Fibroblast of lung (primary cell): ENCODE results near the gene KCNH6. TPM values are rescaled to one million over a fixed set of nuclear protein-coding genes. Genes with fewer than 3 reads are reported as not detected.

ENCODE experiments used
- DNase-seq, 2 donors: peaks; one replicate each; pipeline versions ENCODE4 v3.0.0 to v3.0.0-alpha.2; 2010; ENCODE audit warnings: low read depth in 2 of 2
- H2AFZ ChIP-seq: 2 replicates; pipeline ENCODE4 v1.5.1; 2012; ENCODE audit warnings: low read length, control low read depth, inconsistent platforms
- H3K27ac ChIP-seq: 2 replicates; pipeline ENCODE4 v1.5.1; 2011; ENCODE audit warnings: low read length, control low read depth; ENCODE audit not compliant: insufficient read depth
- H3K27me3 ChIP-seq: 2 replicates; pipeline ENCODE4 v1.5.1; 2011; ENCODE audit warnings: mild to moderate bottlenecking, low read length; ENCODE audit not compliant: control insufficient read depth, insufficient read depth
- H3K36me3 ChIP-seq: 2 replicates; pipeline ENCODE4 v1.5.1; 2011; ENCODE audit warnings: low read length; ENCODE audit not compliant: control insufficient read depth, insufficient read depth
- H3K4me1 ChIP-seq: 2 replicates; pipeline ENCODE4 v1.5.1; 2011; ENCODE audit warnings: low read length; ENCODE audit not compliant: control insufficient read depth, insufficient read depth; ENCODE audit errors: extremely low read depth
- H3K4me2 ChIP-seq: 2 replicates; pipeline ENCODE4 v1.5.1; 2011; ENCODE audit warnings: low read length, control low read depth; ENCODE audit not compliant: insufficient read depth; ENCODE audit errors: extremely low read depth
- H3K4me3 ChIP-seq, 4 experiments: fragments of 200-600 bp in 1 of 4; sonication (generic) in 1 of 4; replicated peaks in 1 of 4; 2 replicates each; pipeline ENCODE4 v1.5.1; 2011 to 2016; ENCODE audit warnings: low read length in 4 of 4, low read depth in 3 of 4, mild to moderate bottlenecking in 3 of 4, control low read depth in 2 of 4, inconsistent platforms in 1 of 4, mixed read lengths in 1 of 4; ENCODE audit not compliant: insufficient read depth in 1 of 4; ENCODE audit errors: control extremely low read depth in 1 of 4
- H3K79me2 ChIP-seq: 2 replicates; pipeline ENCODE4 v1.5.1; 2012; ENCODE audit warnings: mild to moderate bottlenecking, low read length, inconsistent platforms; ENCODE audit not compliant: control insufficient read depth, insufficient read depth
- H3K9ac ChIP-seq: 2 replicates; pipeline ENCODE4 v1.5.1; 2011; ENCODE audit warnings: mild to moderate bottlenecking, low read length, control low read depth; ENCODE audit not compliant: insufficient read depth
- H3K9me3 ChIP-seq: 2 replicates; pipeline ENCODE4 v1.5.1; 2012; ENCODE audit warnings: low read depth, low read length; ENCODE audit not compliant: control insufficient read depth, insufficient read depth
- H4K20me1 ChIP-seq: 2 replicates; pipeline ENCODE4 v1.5.1; 2011; ENCODE audit warnings: low read length; ENCODE audit not compliant: control insufficient read depth, insufficient read depth; ENCODE audit errors: extremely low read depth
- EZH2 ChIP-seq: IDR thresholded peaks from 2 replicates; pipeline ENCODE4 v1.5.1; 2012; ENCODE audit warnings: low read length, control low read depth, mild to moderate bottlenecking; ENCODE audit errors: missing control alignments
- polyA plus RNA-seq, 2 donors: library from polyadenylated mRNA; depleted of rRNA in 1 of 2; stranded (reverse) in 1 of 2; unstranded in 1 of 2; fragments of >200 nt; gene quantifications; 2 replicates each; pipeline ENCODE4 v1.2.1, GENCODE V29; 2011 to 2012; ENCODE audit warnings: missing spikeins in 1 of 2
- total RNA-seq: library from RNA; depleted of rRNA; stranded (reverse); fragments of >200 nt; gene quantifications from 2 replicates; pipeline ENCODE4 v1.2.1, GENCODE V29; 2014
- TF ChIP-seq, protein P1 (sequence below), 2 donors: IDR thresholded peaks in 1 of 2; conservative IDR thresholded peaks in 1 of 2; 1 replicate in 1 of 2; 2 replicates in 1 of 2; pipeline ENCODE4 v1.5.1; 2011 to 2012; ENCODE audit warnings: low read length in 2 of 2, control low read depth in 1 of 2, inconsistent platforms in 1 of 2, low read depth in 1 of 2, mild to moderate bottlenecking in 1 of 2

The KCNH6 gene
- total and polyA plus RNA-seq, 2 donors (not counting 1 experiment from before 2014, with no cell fraction given), result not detected

DNA sequence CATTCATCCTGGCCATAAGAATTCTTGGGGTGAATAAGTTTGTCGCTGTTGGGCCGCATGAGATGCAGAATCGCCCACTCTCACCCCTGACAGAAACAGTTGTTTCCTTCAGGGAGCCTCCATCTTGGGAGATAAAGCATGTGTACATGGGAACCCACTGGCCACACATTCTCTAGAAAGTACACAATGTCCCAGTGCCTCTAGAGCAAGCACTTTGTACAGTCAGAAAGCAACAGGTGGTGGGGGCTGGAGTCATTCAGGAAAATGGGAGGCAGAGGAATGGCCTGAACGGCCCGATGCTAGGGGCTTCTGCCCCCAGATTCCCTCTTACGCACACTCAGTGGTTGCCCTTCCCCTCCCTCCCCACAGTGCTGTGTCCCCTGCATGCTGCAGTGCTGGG, 30.2 kb upstream of the KCNH6 start:
- no peaks in the 10 kb centered on the region for H3K36me3 ChIP-seq
- DNase-seq, result no peak
- no peak overlapping the region for H3K4me2 ChIP-seq

DNA sequence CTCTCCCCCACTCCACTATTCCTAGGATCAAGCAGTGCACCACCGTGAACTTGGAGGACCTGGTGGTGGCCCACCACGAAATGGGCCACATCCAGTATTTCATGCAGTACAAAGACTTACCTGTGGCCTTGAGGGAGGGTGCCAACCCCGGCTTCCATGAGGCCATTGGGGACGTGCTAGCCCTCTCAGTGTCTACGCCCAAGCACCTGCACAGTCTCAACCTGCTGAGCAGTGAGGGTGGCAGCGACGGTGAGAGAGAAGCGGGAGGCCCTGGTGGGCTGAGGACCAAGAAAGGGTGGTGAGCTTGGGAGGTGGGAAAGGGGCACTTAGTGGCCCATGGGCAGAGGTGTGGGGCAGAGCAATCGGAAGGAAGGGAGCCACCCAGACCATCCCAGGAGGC, 29.7 kb upstream of the KCNH6 start:
- no peak overlapping the region for H3K4me3 ChIP-seq
- peaks cover under 1% of the 10 kb centered on the region for H3K4me1 ChIP-seq
- H3K9me3 ChIP-seq, result no peaks in the 10 kb centered on the region
- TF ChIP-seq, protein P1, sequence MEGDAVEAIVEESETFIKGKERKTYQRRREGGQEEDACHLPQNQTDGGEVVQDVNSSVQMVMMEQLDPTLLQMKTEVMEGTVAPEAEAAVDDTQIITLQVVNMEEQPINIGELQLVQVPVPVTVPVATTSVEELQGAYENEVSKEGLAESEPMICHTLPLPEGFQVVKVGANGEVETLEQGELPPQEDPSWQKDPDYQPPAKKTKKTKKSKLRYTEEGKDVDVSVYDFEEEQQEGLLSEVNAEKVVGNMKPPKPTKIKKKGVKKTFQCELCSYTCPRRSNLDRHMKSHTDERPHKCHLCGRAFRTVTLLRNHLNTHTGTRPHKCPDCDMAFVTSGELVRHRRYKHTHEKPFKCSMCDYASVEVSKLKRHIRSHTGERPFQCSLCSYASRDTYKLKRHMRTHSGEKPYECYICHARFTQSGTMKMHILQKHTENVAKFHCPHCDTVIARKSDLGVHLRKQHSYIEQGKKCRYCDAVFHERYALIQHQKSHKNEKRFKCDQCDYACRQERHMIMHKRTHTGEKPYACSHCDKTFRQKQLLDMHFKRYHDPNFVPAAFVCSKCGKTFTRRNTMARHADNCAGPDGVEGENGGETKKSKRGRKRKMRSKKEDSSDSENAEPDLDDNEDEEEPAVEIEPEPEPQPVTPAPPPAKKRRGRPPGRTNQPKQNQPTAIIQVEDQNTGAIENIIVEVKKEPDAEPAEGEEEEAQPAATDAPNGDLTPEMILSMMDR (conservative IDR thresholded peaks at IDR 0.05 in 1 of 2, IDR thresholded peaks at IDR 0.05 in 1 of 2; ENCODE audit: low read depth in 1 of 2, low read length in 2 of 2), result no peak
- no peak for TF ChIP-seq EZH2
- no peak overlapping the region for H2AFZ ChIP-seq
- no peaks in the 10 kb centered on the region for H3K79me2 ChIP-seq
- H3K27ac ChIP-seq, result no peak overlapping the region
- no peak for DNase-seq
- H3K4me2 ChIP-seq, result no peak overlapping the region
- H3K9ac ChIP-seq, result no peak overlapping the region
- H3K27me3 ChIP-seq, result peaks cover 15% of the 10 kb centered on the region
- no peaks in the 10 kb centered on the region for H3K36me3 ChIP-seq
- H4K20me1 ChIP-seq, result no peaks in the 10 kb centered on the region

More for the DNA sequence above, 30.2 kb upstream of the KCNH6 start:
- Histone ChIP-seq H3K4me1 (no peaks in the 10 kb centered on the region), H3K4me3 (no peak overlapping the region), H2AFZ (no peak overlapping the region), H3K79me2 (no peaks in the 10 kb centered on the region), H3K9me3 (no peaks in the 10 kb centered on the region), H3K9ac (no peak overlapping the region), H3K27me3 (peaks cover 15% of the 10 kb centered on the region), H3K27ac (no peak overlapping the region), H4K20me1 (no peaks in the 10 kb centered on the region)
- TF ChIP-seq, protein P1 (conservative IDR thresholded peaks at IDR 0.05 in 1 of 2, IDR thresholded peaks at IDR 0.05 in 1 of 2; ENCODE audit: low read depth in 1 of 2, low read length in 2 of 2), result no peak
- no peak for TF ChIP-seq EZH2

DNA sequence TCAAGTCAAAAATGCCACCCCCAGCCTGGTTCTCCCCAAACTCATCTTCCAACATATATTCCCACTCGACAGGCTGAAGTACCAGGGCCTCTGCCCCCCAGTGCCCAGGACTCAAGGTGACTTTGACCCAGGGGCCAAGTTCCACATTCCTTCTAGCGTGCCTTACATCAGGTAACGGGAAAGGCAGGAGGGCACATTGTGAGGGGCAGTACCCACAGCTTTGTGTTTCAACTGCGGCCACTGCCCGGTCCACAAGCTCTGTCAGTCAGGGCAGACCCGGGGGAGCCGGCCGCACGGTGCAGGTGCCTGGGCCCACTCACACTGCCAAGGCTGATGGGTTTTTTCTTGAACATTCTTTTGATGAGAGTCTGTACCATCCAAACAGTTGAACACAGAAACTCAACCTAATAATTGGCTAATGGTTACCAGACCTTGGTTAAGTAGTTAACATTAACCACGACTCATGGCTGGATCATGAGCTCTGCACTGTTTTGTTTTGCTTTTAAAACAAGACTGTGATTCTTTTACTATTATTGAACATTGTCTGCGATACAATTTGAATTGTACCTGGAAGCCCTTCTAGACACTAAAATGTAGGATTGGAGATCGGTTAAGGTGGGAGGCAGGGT, 28.7 kb upstream of the KCNH6 start:
- Histone ChIP-seq H3K27ac (no peak overlapping the region), H3K36me3 (no peaks in the 10 kb centered on the region), H2AFZ (no peak overlapping the region), H3K4me1 (peaks cover 6% of the 10 kb centered on the region), H3K9ac (no peak overlapping the region), H3K9me3 (no peaks in the 10 kb centered on the region), H3K4me3 (no peak overlapping the region), H4K20me1 (no peaks in the 10 kb centered on the region), H3K27me3 (peaks cover 15% of the 10 kb centered on the region), H3K4me2 (no peak overlapping the region), H3K79me2 (no peaks in the 10 kb centered on the region)
- TF ChIP-seq, protein P1 (conservative IDR thresholded peaks at IDR 0.05 in 1 of 2, IDR thresholded peaks at IDR 0.05 in 1 of 2; ENCODE audit: low read depth in 1 of 2, low read length in 2 of 2), result no peak
- no peak for TF ChIP-seq EZH2
- DNase-seq, result no peak
